Measurements from ENCODE around the gene CYP1A1. TPM values are rescaled to one million over a fixed set of nuclear protein-coding genes. Genes with fewer than 3 reads are reported as not detected.

CYP1A1 gene
- total RNA-seq, 1 donor = 0.36 TPM

GRCh38 chr15:74770211-74770903, 45.0 kb upstream of the CYP1A1 start:
- H3K9me3 ChIP-seq (ENCODE audit: low read depth, low read length) = no peaks in the 10 kb centered on the region
- peak; percentile 69 for DNase-seq (ENCODE audit: insufficient read length, low spot score, missing footprints)
- no peaks in the 10 kb centered on the region for H3K79me2 ChIP-seq (ENCODE audit: insufficient read depth, low read length)
- H3K27ac ChIP-seq (ENCODE audit: low read depth, low read length) = no peak overlapping the region
- H3K4me2 ChIP-seq (ENCODE audit: insufficient read depth, low read length) = no peak overlapping the region
- H2AFZ ChIP-seq (ENCODE audit: low read length) = no peak overlapping the region
- H3K27me3 ChIP-seq (ENCODE audit: insufficient read depth, low read length) = peaks cover 8% of the 10 kb centered on the region
- no peak for TF ChIP-seq CTCF (IDR thresholded peaks at IDR 0.05; ENCODE audit: extremely low read depth, low read depth, low read length)
- H3K4me1 ChIP-seq (ENCODE audit: insufficient read depth, low read length) = no peaks in the 10 kb centered on the region
- no peaks in the 10 kb centered on the region for H3K36me3 ChIP-seq (ENCODE audit: insufficient read depth, low read length)
- no peak overlapping the region for H3K4me3 ChIP-seq (ENCODE audit: insufficient read depth, low read length)
- no peaks in the 10 kb centered on the region for H4K20me1 ChIP-seq (ENCODE audit: insufficient read depth, low read length)

GRCh38 chr15:74769463-74770025, 44.2 kb upstream of the CYP1A1 start:
- DNase-seq (ENCODE audit: insufficient read length, low spot score, missing footprints) = peak; percentile 50
- Histone ChIP-seq H4K20me1 (ENCODE audit: insufficient read depth, low read length) (no peaks in the 10 kb centered on the region), H2AFZ (ENCODE audit: low read length) (no peak overlapping the region), H3K79me2 (ENCODE audit: insufficient read depth, low read length) (no peaks in the 10 kb centered on the region), H3K36me3 (ENCODE audit: insufficient read depth, low read length) (no peaks in the 10 kb centered on the region), H3K4me3 (ENCODE audit: insufficient read depth, low read length) (no peak overlapping the region), H3K4me2 (ENCODE audit: insufficient read depth, low read length) (no peak overlapping the region), H3K9me3 (ENCODE audit: low read depth, low read length) (no peaks in the 10 kb centered on the region), H3K4me1 (ENCODE audit: insufficient read depth, low read length) (no peaks in the 10 kb centered on the region), H3K27me3 (ENCODE audit: insufficient read depth, low read length) (peaks cover 8% of the 10 kb centered on the region), H3K27ac (ENCODE audit: low read depth, low read length) (no peak overlapping the region)
- TF ChIP-seq CTCF (IDR thresholded peaks at IDR 0.05; ENCODE audit: extremely low read depth, low read depth, low read length) = no peak

GRCh38 chr15:74768771-74769342, 43.5 kb upstream of the CYP1A1 start:
- H3K4me3 ChIP-seq (ENCODE audit: insufficient read depth, low read length) = peak overlapping the region; percentile 60

More at GRCh38 chr15:74768771-74769342, 43.5 kb upstream of the CYP1A1 start:
- H3K79me2 ChIP-seq (ENCODE audit: insufficient read depth, low read length) = no peaks in the 10 kb centered on the region
- H3K36me3 ChIP-seq (ENCODE audit: insufficient read depth, low read length) = no peaks in the 10 kb centered on the region
- H3K27ac ChIP-seq (ENCODE audit: low read depth, low read length) = no peak overlapping the region
- H4K20me1 ChIP-seq (ENCODE audit: insufficient read depth, low read length) = no peaks in the 10 kb centered on the region
- peak; percentile 97 for DNase-seq (ENCODE audit: insufficient read length, low spot score, missing footprints)
- peaks cover 8% of the 10 kb centered on the region for H3K27me3 ChIP-seq (ENCODE audit: insufficient read depth, low read length)
- H3K9me3 ChIP-seq (ENCODE audit: low read depth, low read length) = no peaks in the 10 kb centered on the region
- peak; percentile 83 for TF ChIP-seq CTCF (IDR thresholded peaks at IDR 0.05; ENCODE audit: extremely low read depth, low read depth, low read length)
- H3K4me1 ChIP-seq (ENCODE audit: insufficient read depth, low read length) = no peaks in the 10 kb centered on the region
- H2AFZ ChIP-seq (ENCODE audit: low read length) = peak overlapping the region; percentile 77
- peak overlapping the region; percentile 81 for H3K4me2 ChIP-seq (ENCODE audit: insufficient read depth, low read length)
